ENCODE results near the gene PRDM15. TPM values are rescaled to one million over a fixed set of nuclear protein-coding genes. Genes with fewer than 3 reads are reported as not detected.

Gene PRDM15
- total RNA-seq, 4 donors from 2014 or later = 4.7 to 9.2 (median 5.4) TPM

DNA sequence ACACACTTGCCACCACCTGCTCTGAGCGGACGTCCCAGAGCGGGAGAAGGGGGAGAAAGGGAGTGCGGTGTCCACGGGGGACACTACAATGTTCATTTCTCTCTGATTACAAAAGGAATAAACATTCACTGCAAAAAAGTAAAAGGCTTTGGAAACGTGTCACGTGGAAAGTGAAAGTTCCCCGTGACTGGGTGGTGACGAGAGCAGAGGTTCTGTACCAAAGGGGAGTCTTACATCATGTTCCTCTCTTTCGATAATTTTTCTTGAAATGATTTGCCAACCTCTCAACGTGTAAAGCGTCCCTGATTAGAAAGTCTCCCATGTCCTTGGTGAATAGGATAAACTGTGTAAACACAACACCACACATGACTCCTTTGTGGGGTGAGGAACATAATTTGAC lies 22.0 kb upstream of the PRDM15 start:
- Histone ChIP-seq H3K4me3 (no peak overlapping the region), H3K27ac (no peak overlapping the region), H3K9me3 (no peaks in the 10 kb centered on the region), H3K4me1 (peaks cover 0 to under 1% (median 0%) of the 10 kb centered on the region in 3 donors), H3K27me3 (no peaks in the 10 kb centered on the region), H3K36me3 (peaks cover 4 to 95% (median 12%) of the 10 kb centered on the region in 3 donors)
- intact Hi-C loops (cut with DNase I) = no loop called here
- whole genome bisulfite sequencing, 2 donors = 72 to 75% methylated on average over 12 of the region's 12 CpGs
- TF ChIP-seq POLR2A (IDR thresholded peaks at IDR 0.05) (no peak), CTCF (IDR thresholded peaks at IDR 0.05) (no peak)
- DNase-seq = no peak

GRCh38 chr21:41900401-41900800 lies 21.3 kb upstream of the PRDM15 start:
- 66 to 76% methylated on average over 5 to 6 of the region's 6 CpGs for WGBS, 2 donors
- TF ChIP-seq POLR2A (IDR thresholded peaks at IDR 0.05) (no peak), CTCF (IDR thresholded peaks at IDR 0.05) (no peak)
- intact Hi-C loops (cut with DNase I) = no loop called here
- Histone ChIP-seq H3K36me3 (peaks cover 5 to 93% (median 5%) of the 10 kb centered on the region in 3 donors), H3K4me3 (no peak overlapping the region), H3K4me1 (peaks cover 0 to 4% (median 0%) of the 10 kb centered on the region in 3 donors), H3K27ac (no peak overlapping the region), H3K9me3 (no peaks in the 10 kb centered on the region), H3K27me3 (no peaks in the 10 kb centered on the region)
- DNase-seq = no peak

- no peak overlapping the region for H3K4me3 ChIP-seq
- DNase-seq = no peak
- TF ChIP-seq CTCF (IDR thresholded peaks at IDR 0.05) = no peak
- TF ChIP-seq POLR2A (IDR thresholded peaks at IDR 0.05) = no peak
- 67 to 75% methylated on average over 16 to 20 of the region's 25 CpGs for WGBS, 2 donors
- no peaks in the 10 kb centered on the region for H3K9me3 ChIP-seq
- intact Hi-C loops (cut with DNase I) = no loop called here
- H3K27me3 ChIP-seq = no peaks in the 10 kb centered on the region
- peaks cover 5 to 93% (median 6%) of the 10 kb centered on the region in 3 donors for H3K36me3 ChIP-seq
- peaks cover 0 to 4% (median 0%) of the 10 kb centered on the region in 3 donors for H3K4me1 ChIP-seq
- H3K27ac ChIP-seq = no peak overlapping the region
Observed at GRCh38 chr21:41899426-41900202, 20.5 kb upstream of the PRDM15 start.

GRCh38 chr21:41898998-41899397 lies 19.9 kb upstream of the PRDM15 start:
- peaks cover 4 to 92% (median 5%) of the 10 kb centered on the region in 3 donors for H3K36me3 ChIP-seq
- WGBS, 2 donors = 92 to 93% methylated on average over 5 to 7 of the region's 17 CpGs
- DNase-seq = no peak
- H3K4me3 ChIP-seq = no peak overlapping the region
- H3K27ac ChIP-seq = no peak overlapping the region
- intact Hi-C loops (cut with DNase I) = no loop called here
- no peak for TF ChIP-seq POLR2A (IDR thresholded peaks at IDR 0.05)
- TF ChIP-seq CTCF (IDR thresholded peaks at IDR 0.05) = no peak
- H3K27me3 ChIP-seq = no peaks in the 10 kb centered on the region
- no peaks in the 10 kb centered on the region for H3K9me3 ChIP-seq
- H3K4me1 ChIP-seq = peaks cover 0 to 4% (median 0%) of the 10 kb centered on the region in 3 donors

DNA sequence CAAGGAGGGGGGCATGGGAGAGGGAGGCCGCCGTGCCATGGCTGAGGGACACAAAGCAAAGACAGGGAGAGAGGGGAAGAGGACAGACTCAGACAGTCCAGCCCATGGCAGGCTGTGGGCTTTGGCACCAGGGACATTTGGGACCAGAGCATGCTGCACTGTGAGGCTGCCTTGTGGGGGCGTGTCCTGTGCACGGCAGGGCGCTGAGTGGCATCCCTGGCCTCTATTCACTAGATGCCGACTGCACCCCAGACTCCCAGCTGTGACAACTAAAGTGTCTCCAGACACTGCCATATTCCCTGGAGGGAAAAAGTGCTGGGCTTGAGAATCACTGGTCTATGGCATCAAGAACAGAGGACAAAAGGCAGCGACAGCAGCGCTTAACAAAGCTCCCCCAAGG lies 18.6 kb upstream of the PRDM15 start:
- DNase-seq = no peak
- Histone ChIP-seq H3K27ac (no peak overlapping the region), H3K4me1 (peaks cover 0 to 4% (median 0%) of the 10 kb centered on the region in 3 donors), H3K4me3 (no peak overlapping the region), H3K9me3 (no peaks in the 10 kb centered on the region), H3K36me3 (peaks cover 4 to 84% (median 5%) of the 10 kb centered on the region in 3 donors), H3K27me3 (no peaks in the 10 kb centered on the region)
- WGBS, 2 donors = 80 to 100% methylated on average over 1 to 3 of the region's 8 CpGs
- TF ChIP-seq POLR2A (IDR thresholded peaks at IDR 0.05) = no peak
- no peak for TF ChIP-seq CTCF (IDR thresholded peaks at IDR 0.05)
- intact Hi-C loops (cut with DNase I) = no loop called here

Measured in esophagus squamous epithelium (tissue), 5 donors.